Parathyroid adenoma (tissue), 2 donors: ENCODE results near the gene CACNG3.

Experiments
- H2AFZ ChIP-seq: fragments of 300-600 bp; sonication (generic); one replicate; pipeline ENCODE4 v1.7.0; 2017; ENCODE audit warnings: antibody characterized with exemption, mild to moderate bottlenecking
- H3K27ac ChIP-seq: fragments of 300-600 bp; sonication (generic); one replicate; pipeline ENCODE4 v1.7.0; 2017
- H3K27me3 ChIP-seq: fragments of 300-600 bp; sonication (generic); one replicate; pipeline ENCODE4 v1.7.0; 2017; ENCODE audit warnings: low read length; ENCODE audit not compliant: control insufficient read depth, insufficient read depth
- H3K36me3 ChIP-seq: fragments of 300-600 bp; sonication (generic); one replicate; pipeline ENCODE4 v1.7.0; 2017; ENCODE audit warnings: low read length; ENCODE audit not compliant: control insufficient read depth, insufficient read depth
- H3K4me1 ChIP-seq: fragments of 300-600 bp; sonication (generic); one replicate; pipeline ENCODE4 v1.7.0; 2017; ENCODE audit warnings: control low read depth
- H3K4me2 ChIP-seq: fragments of 300-600 bp; sonication (generic); one replicate; pipeline ENCODE4 v1.7.0; 2017; ENCODE audit warnings: low read length
- H3K4me3 ChIP-seq: fragments of 300-600 bp; sonication (generic); one replicate; pipeline ENCODE4 v1.7.0; 2017; ENCODE audit warnings: low read depth, low read length
- H3K79me2 ChIP-seq: fragments of 300-600 bp; sonication (generic); one replicate; pipeline ENCODE4 v1.7.0; 2017; ENCODE audit warnings: control low read depth
- H3K9ac ChIP-seq: fragments of 300-600 bp; sonication (generic); one replicate; pipeline ENCODE4 v1.7.0; 2017; ENCODE audit warnings: mild to moderate bottlenecking
- H3K9me3 ChIP-seq: fragments of 300-600 bp; sonication (generic); one replicate; pipeline ENCODE4 v1.7.0; 2017; ENCODE audit warnings: low read length; ENCODE audit not compliant: control insufficient read depth
- TF ChIP-seq, protein P1 (sequence below): fragments of 300-600 bp; sonication (generic); IDR thresholded peaks from one replicate; pipeline ENCODE4 v1.7.0; 2017; ENCODE audit warnings: antibody characterized with exemption, mild to moderate bottlenecking
- donor health status: primary hyperparathyroidism.

The CACNG3 gene

DNA sequence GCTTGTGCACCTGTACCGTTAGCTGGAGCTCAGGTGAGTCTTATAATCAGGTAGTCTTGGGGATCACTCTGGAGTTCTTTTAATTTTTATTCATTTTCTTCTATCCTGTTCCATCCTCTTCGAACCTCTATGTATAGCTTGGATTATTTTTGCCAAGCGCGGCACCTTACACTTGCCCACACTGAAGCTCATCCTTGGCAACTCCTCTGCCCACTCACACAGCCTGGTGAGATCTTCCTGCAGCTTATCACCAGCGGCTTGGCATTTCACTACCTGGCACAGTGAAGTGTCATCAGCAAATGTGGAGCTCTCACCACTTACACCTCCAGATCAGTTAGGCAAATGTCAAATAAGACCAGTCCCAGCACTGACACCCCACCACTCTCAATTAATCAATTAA, 116.7 kb downstream of the CACNG3 start:
- Histone ChIP-seq H3K9ac (no peak overlapping the region), H3K79me2 (no peaks in the 10 kb centered on the region), H3K36me3 (no peaks in the 10 kb centered on the region), H3K4me2 (no peak overlapping the region), H3K4me3 (no peak overlapping the region), H3K4me1 (no peaks in the 10 kb centered on the region), H2AFZ (no peak overlapping the region), H3K27ac (no peak overlapping the region), H3K27me3 (no peaks in the 10 kb centered on the region), H3K9me3 (no peaks in the 10 kb centered on the region)
- TF ChIP-seq, protein P1, sequence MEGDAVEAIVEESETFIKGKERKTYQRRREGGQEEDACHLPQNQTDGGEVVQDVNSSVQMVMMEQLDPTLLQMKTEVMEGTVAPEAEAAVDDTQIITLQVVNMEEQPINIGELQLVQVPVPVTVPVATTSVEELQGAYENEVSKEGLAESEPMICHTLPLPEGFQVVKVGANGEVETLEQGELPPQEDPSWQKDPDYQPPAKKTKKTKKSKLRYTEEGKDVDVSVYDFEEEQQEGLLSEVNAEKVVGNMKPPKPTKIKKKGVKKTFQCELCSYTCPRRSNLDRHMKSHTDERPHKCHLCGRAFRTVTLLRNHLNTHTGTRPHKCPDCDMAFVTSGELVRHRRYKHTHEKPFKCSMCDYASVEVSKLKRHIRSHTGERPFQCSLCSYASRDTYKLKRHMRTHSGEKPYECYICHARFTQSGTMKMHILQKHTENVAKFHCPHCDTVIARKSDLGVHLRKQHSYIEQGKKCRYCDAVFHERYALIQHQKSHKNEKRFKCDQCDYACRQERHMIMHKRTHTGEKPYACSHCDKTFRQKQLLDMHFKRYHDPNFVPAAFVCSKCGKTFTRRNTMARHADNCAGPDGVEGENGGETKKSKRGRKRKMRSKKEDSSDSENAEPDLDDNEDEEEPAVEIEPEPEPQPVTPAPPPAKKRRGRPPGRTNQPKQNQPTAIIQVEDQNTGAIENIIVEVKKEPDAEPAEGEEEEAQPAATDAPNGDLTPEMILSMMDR, result no peak

DNA sequence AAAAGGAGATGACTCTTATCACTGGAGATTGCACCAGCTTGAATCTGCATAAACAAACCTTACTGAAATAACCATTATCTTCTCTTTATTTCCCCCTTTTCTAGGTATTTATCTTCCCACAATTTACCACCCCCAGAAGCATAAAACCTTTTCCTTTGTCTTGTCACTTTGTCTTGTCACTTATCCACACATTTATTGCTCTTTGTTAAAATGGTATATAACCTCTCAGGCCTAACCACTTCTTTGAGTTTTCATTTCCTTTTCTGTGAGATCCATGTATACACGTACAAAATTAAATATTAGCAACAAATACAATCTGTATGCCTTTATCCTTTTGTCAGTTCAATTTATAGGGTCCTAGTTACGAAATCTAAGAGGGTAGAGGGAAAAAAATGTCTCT, 122.9 kb downstream of the CACNG3 start:
- no peak overlapping the region for H3K4me2 ChIP-seq
- TF ChIP-seq, protein P1, result no peak
- no peak overlapping the region for H3K27ac ChIP-seq
- no peaks in the 10 kb centered on the region for H3K79me2 ChIP-seq
- no peak overlapping the region for H3K9ac ChIP-seq
- H3K27me3 ChIP-seq, result no peaks in the 10 kb centered on the region
- H3K36me3 ChIP-seq, result no peaks in the 10 kb centered on the region
- H2AFZ ChIP-seq, result no peak overlapping the region
- H3K4me3 ChIP-seq, result no peak overlapping the region
- H3K4me1 ChIP-seq, result no peaks in the 10 kb centered on the region
- H3K9me3 ChIP-seq, result no peaks in the 10 kb centered on the region

DNA sequence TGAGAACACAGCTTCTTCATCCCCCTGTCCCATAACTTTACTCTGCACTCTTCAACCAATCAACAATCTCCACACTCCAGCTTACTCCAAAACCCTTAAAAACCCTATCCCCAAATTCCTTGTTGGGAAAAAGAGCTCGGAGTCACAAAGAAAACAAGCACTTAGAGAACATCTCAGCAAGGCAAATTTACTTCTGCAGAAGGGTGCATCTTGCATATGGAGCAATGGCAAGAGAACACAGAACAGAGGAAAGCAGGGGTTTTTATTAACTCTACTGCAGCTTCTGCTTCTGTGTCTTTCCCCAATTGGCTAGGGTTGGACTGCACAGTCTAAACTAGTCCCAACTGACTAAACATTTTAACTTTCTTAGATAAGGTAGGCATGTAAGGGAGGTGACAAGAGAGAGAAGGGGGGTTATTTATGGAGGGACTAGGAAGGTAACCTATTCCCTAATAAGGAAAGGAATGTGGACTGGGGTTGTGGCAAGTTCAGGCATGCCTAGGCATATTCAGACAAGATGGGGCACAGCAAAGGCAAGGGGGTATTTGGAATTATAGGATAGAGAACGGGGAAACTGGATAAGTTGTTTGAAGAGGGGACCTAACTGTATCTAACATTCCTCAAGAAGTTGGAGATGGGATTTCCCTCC, 125.5 kb downstream of the CACNG3 start:
- Histone ChIP-seq H3K79me2 (no peaks in the 10 kb centered on the region), H3K27ac (no peak overlapping the region), H3K4me2 (no peak overlapping the region), H3K27me3 (no peaks in the 10 kb centered on the region), H2AFZ (no peak overlapping the region), H3K4me3 (no peak overlapping the region), H3K9me3 (no peaks in the 10 kb centered on the region), H3K36me3 (no peaks in the 10 kb centered on the region), H3K9ac (no peak overlapping the region), H3K4me1 (no peaks in the 10 kb centered on the region)
- TF ChIP-seq, protein P1, result no peak

DNA sequence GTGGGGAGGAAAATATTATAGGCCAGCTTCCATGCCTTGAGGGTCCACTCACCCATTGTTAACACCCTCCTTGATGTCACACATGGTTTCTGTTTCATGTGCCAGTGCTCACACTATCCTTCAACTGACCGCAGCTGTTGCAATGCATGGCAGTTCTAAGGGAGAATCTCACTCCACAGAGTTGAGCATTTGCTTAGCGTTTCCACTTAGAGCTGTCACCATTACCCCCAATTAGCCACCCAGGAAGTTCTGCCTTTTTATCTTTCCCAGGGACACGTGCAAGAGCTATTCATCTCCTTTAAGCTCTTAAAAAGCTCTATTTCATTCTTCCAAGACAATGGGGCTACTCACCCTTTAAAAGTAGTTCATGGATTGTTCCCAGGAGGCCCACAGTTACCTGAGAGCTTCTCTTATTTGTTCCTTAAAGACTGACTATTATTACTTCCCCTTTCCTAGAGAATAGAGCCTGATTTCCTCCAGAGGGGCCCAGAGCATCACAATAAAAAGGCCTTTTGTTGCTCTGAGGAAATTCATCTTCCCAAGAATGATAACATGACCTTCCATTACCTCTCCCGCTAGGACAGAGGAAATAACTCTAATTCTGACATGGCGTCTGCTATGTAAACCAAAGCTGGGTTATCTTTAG, 126.8 kb downstream of the CACNG3 start:
- no peaks in the 10 kb centered on the region for H3K27me3 ChIP-seq
- H2AFZ ChIP-seq, result no peak overlapping the region
- H3K4me1 ChIP-seq, result no peaks in the 10 kb centered on the region
- H3K36me3 ChIP-seq, result no peaks in the 10 kb centered on the region
- H3K9ac ChIP-seq, result no peak overlapping the region
- H3K9me3 ChIP-seq, result no peaks in the 10 kb centered on the region
- H3K4me2 ChIP-seq, result no peak overlapping the region
- TF ChIP-seq, protein P1, result no peak
- H3K4me3 ChIP-seq, result no peak overlapping the region
- H3K27ac ChIP-seq, result no peak overlapping the region
- no peaks in the 10 kb centered on the region for H3K79me2 ChIP-seq

DNA sequence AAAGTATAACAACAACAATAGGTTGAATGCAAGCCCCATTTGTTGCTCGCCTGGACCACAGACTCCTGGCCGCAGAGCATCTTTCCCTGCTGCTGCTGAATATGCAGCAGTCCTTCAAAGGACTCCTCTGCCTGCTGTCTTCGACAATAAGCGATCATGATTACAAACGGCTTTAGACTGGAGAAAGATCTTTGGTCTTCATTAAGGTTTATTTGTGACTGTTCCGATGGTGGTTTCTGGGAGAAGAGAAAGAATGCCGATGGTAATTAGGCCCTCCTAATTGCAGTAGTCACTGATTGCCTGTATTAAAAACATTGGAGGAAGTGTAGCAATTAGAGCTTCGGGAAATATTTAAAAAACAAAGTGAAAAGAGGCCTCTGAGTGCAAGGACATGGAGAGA, 138.2 kb downstream of the CACNG3 start:
- Histone ChIP-seq H3K4me1 (no peaks in the 10 kb centered on the region), H2AFZ (no peak overlapping the region), H3K9ac (no peak overlapping the region), H3K27me3 (no peaks in the 10 kb centered on the region), H3K4me2 (no peak overlapping the region), H3K4me3 (no peak overlapping the region), H3K9me3 (no peaks in the 10 kb centered on the region), H3K36me3 (no peaks in the 10 kb centered on the region), H3K79me2 (no peaks in the 10 kb centered on the region), H3K27ac (no peak overlapping the region)
- TF ChIP-seq, protein P1, result no peak
